Myocyte (in vitro differentiated cells): ENCODE data around the gene GEMIN4. TPM values are rescaled to one million over a fixed set of nuclear protein-coding genes. Genes with fewer than 3 reads are reported as not detected.

ENCODE experiments used
- DNase-seq: peaks from one replicate; pipeline ENCODE4 v3.0.0-alpha.2; 2012; ENCODE audit warnings: low read depth
- total RNA-seq: library from RNA; depleted of rRNA; stranded (reverse); fragments of >200 nt; gene quantifications from 2 replicates; pipeline ENCODE4 v1.2.3, GENCODE V29; 2014

The GEMIN4 gene
- total RNA-seq, 1 donor from 2014 or later = 11.4 TPM

DNA sequence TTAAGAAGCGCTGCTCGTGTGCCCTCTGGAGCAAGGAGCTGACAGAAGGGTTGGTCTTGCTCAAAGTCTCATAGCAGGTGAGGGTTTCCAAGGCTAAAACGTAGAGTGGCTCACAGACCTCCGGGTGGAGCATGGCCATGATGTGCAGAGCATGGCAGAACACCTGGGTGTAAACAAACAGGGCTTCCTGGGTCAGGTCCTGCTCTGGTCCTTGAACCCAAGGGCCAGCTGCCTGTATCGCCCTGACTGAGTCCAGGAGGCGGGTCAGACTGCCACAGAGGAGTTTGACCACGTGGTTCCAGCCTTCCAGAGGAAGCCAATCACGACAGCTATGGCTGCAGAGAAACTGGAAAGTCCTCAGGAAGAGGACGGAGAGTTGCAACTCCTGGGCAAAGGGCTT is 7.1 kb downstream of the GEMIN4 start:
- DNase-seq = no peak

DNA sequence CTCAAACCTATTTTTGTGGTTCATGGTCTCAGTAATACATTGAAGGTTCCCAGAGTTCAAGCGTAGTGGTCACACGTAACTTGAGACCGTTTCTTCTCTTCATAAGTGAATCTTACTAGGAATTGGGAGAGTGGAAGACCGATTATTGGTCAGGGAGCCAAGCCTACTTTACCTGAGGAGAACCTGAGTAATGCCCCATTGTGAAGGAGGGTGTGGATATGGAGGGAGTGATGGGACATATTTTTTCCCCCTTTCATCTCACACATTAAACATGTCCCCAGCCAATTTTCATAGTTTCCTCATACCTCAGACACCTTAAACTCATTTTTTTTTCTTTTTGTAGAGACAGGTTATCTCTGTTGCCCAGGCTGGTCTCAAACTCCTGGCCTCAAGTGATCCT is 8.9 kb downstream of the GEMIN4 start:
- DNase-seq = no peak

DNA sequence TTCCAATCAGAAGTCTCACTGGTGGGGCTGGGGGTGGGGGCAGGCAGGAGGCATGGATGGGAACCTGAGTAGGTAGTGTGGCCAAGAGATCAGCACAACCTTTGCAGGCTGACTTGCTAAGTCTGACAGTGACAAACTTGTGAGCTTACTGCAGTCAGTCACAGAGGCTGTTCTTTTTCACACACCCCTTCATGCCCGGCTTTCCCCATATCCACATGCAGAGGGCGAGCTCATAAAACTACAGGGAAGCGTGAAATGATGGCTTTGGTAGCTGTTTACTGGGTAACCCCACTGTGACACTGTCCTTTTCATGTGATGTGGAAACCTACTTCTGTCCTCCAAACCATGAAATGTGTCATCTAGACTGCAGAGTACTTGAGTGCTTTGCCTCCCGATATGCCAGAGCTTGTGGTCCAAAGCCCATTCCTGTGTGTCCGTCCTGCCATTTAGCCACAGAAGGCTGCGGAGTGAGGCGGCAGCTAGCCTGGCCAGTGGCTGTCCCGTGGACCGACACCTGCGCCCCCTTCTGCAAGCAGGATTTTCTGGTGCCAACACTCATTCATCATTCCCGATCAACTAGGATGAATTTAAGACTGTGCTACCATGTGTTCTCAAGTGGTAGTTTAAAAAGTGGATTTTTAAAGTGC is 9.8 kb downstream of the GEMIN4 start:
- DNase-seq = no peak

DNA sequence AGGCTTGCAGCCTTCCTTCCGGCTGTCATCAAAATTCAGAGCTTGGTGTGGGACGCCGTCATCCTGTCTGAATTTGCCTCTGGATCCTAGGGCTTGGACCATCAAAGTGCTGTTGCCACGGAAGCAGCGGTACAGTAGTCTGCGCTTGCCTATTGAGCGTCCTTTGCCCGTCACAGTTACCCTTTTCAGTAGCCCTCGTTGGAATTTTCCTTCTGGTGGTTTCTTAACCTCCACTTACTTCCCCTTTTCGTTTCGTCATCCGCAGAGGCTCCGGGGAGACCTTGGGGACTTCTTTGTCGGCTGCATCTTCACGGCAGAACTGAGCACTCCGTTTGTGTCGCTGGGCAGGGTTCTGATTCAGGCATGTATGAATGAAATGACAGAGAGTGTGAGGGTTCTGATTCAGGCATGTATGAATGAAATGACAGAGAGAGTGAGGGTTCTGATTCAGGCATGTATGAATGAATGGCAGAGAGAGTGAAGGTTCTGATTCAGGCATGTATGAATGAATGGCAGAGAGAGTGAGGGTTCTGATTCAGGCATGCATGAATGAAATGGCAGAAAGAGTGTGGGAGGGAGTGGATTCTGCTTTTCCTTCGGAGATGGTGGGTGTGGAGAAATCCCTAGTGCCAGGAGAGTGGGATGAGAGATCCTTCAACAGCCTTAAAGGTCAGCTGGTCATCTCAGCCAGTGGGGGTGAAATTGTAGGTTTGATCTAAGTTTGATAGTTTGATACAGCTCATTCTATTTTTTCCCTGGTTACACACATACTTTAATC is 11.6 kb downstream of the GEMIN4 start:
- no peak for DNase-seq

DNA sequence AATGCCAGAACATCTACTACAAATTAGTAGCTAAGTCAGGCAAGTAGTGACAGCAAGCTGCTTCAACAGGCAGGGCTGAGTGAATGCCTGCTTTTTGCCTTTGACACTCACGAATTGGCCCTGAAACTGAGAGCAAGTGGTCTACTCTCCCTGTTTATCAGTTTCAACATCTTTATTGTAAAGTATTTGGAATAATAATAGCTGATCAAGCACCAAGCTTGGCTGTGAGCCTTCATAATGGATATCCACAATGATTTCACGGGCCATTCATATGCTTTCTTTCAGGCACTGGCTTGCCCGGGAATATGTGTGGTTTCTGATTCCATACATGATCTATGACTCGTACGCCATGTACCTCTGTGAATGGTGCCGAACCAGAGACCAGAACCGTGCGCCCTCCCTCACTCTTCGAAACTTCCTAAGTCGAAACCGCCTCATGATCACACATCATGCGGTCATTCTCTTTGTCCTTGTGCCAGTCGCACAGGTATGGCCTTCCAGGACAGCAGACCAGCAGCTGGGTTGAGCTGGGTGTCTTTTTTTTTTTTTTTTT is 14.4 kb downstream of the GEMIN4 start:
- DNase-seq = no peak

DNA sequence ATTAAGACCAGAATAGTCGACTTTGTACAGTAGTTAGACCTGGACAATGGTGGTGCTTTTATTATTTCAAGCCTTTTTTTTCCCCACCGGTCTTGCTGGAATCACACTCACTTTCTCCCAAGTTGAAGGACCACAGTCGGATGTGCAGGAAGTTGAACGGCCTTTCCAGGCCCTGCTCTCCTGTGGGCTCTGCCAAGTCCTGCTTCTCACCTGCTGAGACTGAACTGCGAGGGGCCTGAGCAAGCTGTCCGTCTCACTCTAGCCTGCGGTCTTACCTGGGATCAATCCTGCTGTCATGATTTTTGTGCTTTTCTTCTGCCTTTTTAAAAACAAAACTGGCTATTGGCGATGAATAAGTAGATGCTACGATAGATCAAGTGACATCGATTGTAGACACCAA is 18.3 kb downstream of the GEMIN4 start:
- DNase-seq = no peak

DNA sequence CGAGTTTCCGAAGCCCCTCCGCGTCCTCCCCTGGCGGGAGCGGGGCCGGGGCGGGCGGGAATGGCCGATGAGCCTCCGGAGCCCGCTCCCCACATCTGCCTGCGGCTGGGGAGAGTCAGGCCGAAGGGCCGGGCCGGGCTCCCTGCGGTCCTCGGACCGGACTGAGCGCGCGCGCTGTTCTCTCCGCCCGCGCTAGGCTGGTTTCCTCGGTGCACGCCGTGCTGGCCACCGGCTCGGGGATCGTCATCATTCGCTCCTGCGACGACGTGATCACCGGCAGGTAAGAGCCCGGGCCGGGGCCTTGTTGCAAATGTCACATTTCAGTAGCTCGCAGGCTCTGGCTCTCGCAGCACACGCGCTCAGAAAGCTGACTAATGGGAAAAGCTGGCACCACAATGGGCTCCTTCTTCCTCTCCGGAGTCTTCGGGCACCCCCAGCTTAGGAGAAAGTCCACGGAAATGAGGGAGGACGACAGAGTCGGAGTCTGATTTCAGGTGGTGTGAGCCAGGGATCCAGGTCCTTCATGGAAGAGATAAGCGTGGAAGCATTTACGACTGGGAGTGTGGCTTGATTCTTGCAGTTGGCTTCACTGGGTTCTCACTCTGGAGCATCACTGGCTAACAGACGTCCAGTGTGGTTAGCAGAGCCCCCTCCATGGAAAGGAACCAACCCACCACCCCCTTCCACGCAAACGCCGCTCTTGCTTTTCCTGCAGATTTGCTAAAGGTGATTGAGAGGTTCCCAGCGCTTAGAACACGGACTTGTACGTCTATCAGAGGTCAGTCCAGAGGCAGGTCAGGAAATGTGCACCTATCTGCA is 19.0 kb downstream of the GEMIN4 start:
- DNase-seq = peak; percentile 32

DNA sequence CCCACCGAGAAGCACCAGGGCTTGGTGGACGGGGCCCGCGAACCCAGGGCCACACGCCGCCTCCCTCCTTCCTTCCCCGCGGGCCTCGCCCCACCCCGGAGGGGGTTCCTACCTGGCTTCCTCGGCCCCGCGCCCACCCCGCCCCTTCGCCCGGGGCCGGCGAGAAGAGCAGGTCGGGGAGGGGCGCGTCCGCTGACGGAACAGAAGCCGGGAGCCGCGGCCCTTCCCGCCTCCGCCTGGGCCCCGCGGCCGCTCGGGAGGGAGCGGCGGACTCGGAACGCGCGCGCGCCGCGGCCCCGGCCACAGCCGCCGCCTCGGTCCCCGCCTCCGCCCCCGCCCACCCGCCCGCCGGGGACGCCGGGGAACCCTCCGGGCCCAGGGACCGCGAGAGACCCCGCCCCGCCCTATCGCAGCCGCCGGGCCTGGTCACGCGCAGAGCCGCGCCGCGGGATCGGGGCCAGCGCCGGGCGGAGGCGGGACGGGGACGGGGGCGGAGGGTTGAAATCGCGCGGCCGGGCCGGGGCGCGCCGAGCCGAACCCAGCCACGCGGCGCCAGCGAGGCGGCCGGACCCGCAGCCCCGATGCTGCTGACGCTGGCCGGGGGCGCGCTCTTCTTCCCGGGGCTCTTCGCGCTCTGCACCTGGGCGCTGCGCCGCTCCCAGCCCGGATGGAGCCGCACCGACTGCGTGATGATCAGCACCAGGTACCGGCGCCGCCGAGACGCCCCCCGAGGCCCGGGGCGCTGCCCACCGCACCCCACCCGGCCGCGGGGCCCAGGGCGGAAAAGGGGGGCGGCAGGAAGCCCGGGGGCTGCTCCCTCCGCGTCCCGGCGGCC is 19.8 kb downstream of the GEMIN4 start, which contains the start of gene TLCD3A:
Gene TLCD3A (plus strand): TSS at position 530 of the 835 bp plus-strand sequence. CDS start 52 bp downstream, at position 582.
- peak; percentile 68 for DNase-seq

DNA sequence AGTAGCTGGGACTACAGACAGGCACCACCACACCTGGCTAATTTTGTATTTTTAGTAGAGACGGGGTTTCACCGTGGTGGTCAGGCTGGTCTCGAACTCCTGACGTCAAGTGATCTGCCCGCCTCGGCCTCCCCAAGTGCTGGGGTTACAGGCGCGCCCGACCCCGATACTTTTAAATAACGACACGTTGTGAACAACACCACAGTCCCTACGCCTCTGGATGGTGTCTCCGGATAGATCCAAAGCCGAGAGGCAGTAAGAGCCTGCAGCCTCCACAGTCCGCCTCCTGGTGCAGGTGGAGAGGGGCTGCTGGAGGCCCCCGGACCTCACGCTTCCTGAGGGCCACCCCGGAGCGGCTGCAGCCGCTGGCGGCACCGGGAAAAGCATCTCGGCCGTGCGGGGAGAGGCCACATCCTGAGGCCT is 20.4 kb downstream of the GEMIN4 start:
- no peak for DNase-seq

DNA sequence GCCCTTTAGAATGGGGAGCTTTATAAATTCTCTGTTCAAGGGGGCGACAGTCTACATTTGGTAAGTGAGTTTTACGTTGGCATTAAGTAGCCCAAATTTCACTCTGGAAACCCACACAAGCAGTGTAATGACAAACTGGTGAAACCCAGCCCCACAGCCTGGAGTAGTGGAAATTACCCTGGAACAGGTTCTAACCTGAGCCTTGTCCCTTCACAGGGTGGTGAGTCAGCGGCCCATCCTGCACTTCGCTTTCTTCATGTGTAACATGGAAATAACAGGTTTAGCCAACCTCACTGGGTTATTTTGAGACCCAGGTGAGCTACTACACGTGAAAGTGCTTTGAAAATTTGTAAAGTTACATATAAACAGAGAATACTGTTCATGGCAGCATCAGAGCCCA is 23.2 kb downstream of the GEMIN4 start:
- no peak for DNase-seq

DNA sequence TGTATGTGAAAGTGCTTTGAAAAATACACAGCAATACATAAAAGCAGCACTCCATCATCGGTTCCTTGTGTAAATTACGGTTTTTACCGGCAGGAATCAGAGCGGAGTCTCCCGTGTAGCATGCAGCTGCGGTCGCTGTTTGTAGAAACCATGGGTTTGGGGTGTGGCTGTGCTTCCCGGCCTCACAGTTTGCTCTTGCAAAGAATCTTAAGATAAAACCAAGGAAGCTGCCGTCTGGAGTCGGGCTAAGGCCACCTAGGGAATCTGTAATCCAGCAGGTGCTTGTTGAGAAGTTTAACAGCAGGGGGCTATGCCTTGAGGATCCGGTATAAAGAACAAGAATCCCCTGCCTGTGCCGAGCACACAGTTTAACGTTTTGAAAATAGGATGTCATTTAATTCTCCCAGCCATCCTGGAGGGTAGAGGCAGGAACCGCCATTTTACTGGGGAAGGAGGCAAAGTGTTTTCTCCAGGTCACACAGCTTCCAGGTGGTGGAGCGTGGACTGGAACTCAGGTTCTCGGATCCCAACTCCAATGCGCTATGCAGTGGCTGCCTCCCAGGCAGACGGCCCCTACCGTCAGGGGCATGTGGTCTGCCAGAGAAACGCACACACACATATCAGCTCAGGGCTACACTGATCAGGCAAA is 25.7 kb downstream of the GEMIN4 start:
- DNase-seq = no peak

DNA sequence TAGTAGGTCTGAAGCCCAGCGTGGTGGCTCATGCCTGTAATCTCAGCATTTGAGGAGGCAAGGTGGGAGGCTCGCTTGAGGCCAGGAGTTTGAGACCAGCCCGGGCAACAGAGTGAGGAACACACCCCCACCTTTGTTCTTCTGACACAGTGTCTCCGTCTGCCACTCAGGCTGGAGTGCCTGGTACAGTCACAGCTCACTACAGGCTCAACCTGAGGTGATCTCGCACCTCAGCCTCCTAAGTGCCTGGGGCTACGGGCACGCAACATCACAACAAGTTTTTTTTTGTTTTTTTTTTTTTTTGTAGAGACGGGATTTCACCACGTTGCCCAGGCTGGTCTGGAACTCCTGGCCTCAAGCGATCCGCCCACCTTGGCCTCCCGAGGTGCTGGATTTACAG is 26.3 kb downstream of the GEMIN4 start:
- no peak for DNase-seq

DNA sequence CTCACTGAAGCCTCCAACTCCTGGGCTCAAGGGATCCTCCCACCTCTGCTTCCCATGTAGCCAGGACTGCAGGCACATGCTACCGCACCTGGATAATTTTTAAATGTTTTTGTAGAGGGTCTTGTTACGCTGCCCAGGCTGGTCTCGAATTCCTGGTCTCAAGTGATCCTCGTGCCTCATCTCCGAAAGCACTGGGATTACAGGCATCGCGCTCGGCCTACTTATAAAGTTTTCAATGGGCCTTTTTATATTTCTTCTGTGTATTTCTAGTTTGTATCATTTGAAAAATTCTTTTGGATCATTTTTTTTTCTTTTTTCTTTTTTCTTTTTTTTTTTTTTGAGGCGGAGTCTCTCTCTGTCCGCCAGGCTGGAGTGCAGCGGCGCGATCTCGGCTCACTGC is 27.0 kb downstream of the GEMIN4 start:
- no peak for DNase-seq

DNA sequence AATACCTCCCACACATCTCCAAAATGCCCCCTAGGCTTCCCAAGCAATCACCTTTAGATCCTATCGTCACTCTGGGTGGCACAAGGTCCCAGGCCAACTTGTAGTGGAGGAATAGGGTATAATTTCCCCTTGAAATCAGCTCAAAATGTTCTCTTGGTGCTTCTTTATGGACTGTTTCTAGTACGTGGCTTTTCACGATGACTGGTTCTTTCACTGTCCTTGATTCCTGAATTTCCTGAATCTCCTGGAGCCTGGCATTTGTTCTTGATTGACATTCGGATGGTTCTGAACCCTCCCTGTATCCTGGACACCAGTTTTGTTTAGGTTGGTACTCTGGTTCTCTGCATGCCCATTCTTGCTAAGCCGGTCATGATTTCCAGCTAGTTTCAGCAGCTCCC is 30.5 kb downstream of the GEMIN4 start:
- no peak for DNase-seq

DNA sequence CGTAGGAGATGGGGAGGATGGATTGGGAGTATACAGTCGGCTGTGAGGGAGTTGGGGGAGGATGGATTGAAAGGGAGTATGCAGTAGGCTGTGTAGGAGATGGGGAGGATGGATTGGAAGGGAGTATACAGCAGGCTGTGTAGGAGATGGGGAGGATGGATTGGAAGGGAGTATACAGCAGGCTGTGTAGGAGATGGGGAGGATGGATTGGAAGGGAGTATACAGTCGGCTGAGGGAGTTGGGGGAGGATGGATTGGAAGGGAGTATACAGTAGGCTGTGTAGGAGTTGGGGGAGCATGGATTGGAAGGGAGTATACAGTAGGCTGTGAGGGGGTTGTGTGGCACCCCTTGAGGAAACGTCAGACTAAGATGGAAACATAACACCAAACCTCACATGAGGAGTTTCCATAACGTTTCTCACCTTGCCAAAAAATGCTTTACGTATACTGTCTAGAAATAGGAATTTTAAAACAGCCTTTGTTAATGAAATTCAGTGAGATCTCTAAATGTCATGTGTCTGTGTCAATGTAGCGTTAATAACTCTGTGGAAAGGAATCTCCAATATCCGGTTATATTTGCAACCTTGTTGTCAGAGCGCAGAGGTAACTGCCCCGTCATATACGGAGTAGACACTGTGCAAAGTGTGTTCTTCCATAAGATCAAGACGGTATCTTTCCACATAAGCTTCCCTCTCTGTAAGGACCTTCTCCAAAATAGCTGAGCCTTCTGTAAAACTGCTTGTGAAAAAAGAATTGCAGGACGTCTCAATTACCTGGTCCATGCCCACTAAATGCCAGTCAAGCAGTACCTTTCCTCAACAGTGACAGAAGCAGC is 31.1 kb downstream of the GEMIN4 start:
- DNase-seq = no peak

DNA sequence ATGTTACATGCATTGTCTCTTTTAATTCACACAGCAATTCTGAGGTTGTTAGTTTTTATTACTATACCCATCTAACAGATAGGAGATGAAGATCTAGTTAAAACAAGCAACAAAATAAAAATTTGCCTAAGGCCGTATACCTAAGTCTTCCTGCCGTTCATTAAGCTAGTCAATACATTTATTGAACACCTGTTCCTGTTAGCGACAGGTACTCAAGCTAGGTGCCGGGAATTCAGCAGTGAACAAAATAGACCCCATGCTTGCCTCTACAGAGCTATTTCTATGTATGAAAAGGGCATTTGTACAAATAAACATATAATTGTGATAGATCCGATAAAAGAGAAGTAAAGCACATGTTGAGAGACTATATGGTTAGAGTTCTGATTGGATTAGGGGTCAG is 34.0 kb downstream of the GEMIN4 start:
- DNase-seq = no peak

DNA sequence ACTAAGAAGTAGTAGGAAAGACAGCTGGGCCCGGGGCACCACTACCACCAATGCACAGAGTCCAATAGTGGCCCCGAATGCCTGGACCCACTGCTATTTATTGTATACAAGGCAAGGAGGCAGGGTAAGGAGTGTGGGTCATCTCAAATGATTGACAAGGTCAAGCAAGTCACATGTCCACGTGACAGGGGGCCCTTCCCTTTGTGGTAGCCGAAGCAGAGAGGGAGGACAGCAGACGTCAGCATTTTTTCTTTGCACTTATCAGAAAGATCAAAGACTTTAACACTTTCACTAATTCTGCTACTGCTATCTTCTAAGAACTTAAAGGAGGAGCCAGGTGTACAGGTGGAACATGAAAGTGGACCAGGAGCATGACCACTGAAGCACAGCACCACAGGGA is 43.9 kb downstream of the GEMIN4 start:
- DNase-seq = no peak

DNA sequence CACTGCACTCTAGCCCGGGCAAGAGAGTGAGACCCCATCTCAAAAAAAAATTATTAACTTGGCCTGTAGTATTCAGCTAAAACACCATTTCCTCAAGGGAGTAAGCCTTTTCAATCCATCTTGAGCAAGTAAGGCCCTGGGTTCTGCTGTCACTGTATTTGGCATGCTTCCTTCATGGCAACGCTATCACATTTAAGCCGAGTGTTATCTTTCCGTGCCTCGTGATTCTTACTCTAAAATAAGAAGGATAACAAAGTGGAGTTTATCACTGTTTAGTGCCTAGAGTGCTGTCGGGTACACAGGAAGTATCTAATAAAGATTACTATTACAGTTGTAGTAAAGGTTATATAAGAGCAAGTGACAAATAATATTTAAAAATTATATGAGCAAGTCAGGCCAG is 46.2 kb downstream of the GEMIN4 start:
- DNase-seq = no peak

DNA sequence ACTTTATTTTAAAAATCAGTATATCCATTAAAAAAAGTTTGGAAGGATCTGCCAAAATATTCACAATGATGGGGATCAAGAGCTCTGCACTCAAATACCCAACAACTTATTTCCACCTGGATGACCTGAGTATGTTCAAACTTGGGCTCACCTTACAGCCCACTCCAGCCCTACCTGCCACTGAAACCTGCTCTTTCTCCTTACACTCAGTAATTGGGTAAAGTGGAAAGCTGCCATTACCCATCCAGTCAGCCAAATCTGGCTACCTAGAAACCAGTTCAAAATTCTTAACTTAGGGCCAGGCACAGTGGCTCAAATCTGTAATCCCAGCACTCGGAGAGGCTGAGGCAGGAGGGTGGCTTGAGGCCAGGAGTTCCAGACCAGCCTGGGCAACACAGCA is 47.1 kb downstream of the GEMIN4 start:
- DNase-seq = no peak
